Suppressor macrophage treated with lipopolysaccharide for 4 hours (primary cell): ENCODE results near the gene CBX5.

ENCODE experiments used
- DNase-seq: peaks from one replicate; pipeline ENCODE4 v3.0.0-alpha.2; 2020

Gene CBX5

GRCh38 chr12:54221402-54221984, 58.4 kb downstream of the CBX5 start:
- DNase-seq: no peak

DNA sequence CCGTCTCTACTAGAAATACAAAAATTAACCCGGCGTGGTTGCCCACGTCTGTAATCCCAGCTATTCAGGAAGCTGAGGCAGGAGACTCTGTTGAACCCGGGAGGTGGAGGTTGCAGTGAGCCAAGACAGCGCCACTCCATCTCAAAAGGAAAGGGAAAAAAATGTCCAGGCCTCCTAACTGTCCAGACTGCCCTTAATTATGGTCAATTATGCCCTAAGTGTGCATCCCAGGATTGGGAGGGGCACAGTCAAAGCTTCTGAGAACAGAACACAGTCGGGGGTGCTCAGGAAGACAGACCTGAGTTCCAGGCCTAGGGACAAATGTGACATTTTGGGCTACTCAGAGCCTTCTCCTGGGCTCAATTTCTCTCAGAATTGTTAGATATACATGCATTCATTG, 59.4 kb downstream of the CBX5 start:
- no peak for DNase-seq

- DNase-seq: peak; percentile 59
Measured at GRCh38 chr12:54220092-54220557, 59.8 kb downstream of the CBX5 start.

- DNase-seq: no peak
Measured at GRCh38 chr12:54217774-54218241, 62.1 kb downstream of the CBX5 start.

DNA sequence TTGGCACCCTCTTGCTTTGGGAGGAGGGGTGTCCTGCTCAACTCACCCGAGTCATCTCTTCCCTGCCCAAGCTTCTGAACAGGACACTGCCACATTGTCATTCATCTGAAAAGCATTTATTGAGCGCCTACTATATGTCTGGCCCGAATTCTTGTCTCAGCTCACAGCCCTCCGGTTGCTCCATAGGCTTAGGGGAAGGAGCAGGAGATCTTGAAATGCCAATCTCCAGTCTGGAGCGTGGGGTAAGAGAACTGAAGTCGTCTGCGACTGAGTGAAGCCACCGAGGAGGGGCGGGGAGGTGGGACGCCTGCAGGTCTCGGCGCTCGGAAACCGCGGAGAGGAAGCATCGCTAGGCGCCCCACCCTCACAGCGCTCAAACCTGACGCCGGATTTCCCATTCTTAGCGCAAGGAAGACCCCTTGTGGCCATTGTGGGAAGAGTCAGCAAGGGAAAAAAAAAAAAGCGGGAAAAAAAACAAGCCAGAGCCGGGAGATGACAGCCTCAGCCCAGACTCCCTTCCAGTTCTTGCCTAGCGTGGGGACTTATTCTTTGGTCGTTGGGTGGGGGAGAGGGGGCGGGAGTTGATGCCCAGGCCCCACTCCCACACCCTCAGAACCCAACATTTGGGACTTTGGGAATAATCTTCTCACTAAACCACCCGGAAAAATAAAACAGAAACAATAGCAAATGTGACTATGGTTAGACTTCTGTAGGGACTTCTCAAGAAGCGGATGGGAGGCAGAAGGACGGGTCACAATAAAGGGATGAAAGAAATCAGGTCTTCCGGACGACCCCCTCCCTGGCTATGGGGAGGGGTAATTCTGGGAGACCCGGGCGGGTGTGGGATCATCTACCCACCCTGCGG, 62.9 kb downstream of the CBX5 start:
- DNase-seq: peak; percentile 75

DNA sequence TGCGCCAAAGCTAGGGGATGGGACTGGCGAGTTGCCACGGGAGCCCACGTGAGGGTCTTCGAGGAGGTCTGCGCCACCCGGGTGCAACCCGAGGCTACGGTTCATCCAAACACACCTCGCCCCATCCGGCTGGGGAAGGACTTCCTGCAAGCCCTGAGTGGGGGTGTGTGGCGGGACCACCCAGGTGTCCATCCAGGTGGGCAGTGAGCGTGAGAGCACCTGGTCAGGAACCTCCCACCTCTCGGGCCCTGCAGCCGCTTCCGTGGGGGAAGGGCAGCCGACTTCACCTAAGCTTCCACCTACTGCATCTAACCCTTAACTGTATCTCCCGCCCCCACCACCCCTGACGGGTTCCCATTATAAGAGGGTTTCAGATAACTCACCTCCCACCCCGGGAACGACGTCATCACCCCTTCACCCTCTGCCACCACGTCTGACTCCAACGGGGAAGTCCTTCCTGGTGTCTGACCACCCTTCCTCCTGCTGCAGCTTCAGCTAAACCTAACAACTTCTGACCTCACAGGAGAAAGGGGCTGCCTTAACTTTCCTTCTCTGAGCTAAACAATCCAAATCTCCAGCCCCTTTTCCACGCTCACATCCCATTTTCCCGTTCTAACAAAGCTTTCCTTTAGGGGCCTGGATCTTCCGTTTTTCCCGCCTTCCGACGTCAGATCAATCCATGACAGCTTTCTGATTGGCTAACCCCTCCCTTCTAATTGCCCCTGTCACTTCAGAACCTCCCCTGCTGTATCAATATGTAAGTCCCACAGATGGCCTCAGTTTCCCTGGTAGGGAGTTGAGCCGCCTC, 63.7 kb downstream of the CBX5 start:
- peak; percentile 57 for DNase-seq

DNA sequence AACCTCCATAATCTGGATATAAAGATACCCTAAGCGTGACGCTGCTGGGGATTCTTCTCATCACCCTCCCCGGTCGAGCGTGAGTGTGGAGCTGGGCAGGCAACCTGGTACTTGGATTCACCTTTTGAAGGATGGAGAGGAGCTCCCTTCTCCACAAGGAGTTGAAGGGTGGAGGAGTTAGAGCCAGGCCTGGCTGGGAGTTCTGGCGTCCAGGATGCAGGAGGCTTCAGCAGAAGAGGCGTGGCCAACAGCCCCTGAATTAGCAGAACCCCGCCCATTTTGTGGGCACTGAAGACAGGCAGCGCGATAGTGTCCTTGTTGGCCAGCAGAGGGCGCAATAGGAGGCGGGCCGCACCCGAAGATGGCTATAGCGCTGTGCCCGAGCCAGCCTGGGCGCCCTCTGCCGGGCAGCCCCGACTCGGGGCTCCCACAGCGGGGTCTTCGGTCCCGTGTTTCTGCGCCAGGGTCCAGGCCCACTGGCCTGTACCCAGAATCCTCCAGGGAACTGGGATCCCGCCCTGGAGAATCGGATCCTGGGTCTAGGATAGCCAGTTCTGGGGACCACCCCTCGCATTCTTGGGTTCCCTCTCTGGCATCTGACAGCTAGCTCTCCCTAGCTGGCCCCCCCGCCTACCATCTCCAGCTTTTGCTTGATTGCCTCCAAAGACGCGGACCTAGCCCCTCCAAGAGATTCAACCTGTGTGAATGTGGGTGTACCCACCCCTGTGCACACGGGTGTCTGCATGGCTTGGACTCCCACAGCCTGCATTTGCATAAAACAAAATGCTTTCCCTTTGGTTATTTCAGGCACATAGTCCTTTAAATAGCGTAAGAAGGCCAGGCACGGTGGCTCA, 65.1 kb downstream of the CBX5 start:
- DNase-seq: peak; percentile 95

- no peak for DNase-seq
Measured at GRCh38 chr12:54213079-54213478, 66.8 kb downstream of the CBX5 start.

DNA sequence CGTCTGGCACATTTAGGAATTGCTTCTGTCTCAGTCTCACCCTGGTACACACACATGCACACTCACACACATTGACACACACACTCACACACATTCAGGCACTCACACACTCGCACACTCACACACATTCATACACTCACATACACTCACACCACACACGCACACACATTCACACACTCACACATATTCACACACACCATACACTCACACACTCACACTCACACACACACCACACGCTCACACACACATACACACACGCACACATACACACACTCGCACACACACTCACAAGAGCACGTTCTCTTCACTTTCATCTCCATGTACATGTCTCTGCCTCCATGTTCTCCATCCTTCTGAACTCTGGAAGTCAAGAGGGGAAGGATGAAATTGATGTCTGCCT, 68.0 kb downstream of the CBX5 start:
- DNase-seq: no peak

- DNase-seq: no peak
Measured at GRCh38 chr12:54210400-54210790, 69.5 kb downstream of the CBX5 start.

- no peak for DNase-seq
Measured at GRCh38 chr12:54208591-54208990, 71.3 kb downstream of the CBX5 start.

DNA sequence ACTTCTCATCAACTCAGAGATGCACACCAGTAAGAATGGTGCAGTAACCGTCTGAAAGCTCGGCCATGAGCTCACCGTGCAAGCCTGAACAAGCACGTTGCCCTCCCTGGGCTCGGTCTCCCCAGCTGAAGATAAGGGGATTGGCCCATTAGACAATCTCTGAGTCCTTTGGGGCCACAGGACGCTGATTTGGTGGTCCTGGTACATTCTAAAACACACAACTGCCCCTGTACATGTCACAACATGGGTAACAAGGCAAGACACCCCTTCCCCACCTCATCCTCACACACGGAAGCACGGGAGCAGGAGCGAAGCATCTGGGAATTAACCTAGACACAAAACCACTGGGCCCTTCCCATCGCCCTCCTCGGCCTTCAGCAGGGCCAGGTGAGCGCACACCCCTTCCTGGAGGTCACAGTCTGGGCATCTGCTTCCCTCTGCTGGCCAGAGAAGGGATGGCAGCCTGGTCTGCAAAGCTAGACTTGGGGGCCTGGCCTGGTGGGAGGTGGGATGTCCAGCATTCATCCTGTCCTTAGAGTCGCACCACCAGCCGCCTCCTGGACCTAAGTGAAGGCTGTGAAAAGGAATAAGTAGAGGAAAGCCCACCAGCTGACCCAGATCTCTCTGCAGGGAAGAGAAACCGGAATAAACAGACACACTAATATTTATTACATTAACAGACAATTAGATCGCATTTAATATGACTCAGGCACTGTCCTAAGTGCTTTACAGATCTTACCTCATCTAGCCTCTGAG, 72.2 kb downstream of the CBX5 start:
- DNase-seq: peak; percentile 73

DNA sequence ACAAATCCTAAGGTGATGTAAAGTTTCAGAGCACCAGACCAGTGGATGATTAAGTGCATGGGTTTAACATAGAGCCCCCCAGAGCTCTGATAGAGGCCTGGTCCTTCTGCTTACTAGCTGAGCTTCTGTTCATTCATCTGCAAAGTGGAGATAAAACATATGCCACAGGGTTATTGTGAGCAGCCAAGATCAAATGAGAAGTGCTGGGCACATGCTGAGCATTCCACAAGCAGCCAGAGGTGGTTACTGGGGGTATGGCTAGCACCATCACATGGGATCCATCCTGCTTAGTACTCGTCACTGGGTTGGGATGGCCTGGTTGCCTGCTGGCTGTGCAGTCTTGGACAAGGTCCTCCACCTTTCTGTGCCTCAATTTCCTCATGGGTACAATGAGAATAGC, 73.1 kb downstream of the CBX5 start:
- no peak for DNase-seq

GRCh38 chr12:54204316-54204715, 75.6 kb downstream of the CBX5 start:
- DNase-seq: no peak

DNA sequence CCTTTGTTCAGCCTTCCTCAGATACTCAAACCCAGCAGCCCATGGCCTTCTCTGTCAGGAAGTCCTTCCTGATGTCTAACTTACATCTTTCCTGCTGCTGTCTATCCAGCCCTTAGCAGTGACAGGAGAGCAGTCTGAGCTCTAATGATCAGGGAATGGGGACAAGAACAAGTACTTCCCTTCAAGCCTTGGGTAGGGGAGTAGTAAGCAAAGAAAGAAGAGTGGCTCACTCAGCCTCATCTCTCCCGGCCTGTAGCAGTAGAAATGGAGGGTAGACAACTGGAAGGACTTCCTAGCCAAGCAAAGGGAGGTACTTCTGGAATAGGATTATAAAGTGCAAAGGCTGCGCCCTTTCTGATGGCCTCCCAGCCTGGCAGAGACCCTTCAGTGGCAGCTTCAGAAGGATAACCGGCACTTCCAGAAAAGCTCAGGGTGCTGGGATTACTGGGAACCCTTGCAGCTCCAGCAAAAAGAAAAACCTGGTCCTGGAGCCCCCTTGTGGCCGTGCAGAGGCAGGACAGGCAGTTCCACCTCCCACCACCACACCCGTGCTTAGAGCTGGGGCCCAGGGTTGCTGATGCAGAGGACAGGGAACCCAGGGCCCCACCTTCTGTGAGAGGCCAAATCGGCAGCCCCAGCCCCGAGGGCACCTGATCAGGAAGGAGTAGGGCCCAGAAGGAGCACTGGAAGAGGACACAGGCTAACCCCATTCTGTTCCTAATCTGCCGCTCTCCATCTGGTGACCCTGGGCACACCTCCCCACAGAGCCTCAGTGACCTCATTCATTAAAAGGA, 78.7 kb downstream of the CBX5 start:
- peak; percentile 73 for DNase-seq

DNA sequence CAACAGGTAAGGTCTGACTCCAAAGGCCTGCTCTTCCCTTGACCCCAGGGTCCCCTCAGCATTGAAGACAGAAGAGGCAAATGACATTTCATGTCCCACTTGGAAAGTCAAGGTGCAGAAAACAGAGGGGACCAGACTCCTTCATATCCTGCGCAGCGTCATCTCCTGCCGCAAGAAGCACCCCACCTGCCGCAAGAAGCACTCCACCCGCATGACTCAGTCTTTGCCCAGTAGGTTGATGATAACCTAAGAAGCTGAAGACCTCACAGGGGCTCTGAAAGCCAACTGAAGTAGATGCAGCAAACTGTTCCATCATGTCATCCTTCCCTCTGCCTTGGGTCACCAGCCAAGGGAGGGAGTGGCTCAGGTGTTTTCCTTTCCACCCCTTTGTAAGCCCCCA, 79.5 kb downstream of the CBX5 start:
- no peak for DNase-seq

- DNase-seq: no peak
Measured at GRCh38 chr12:54199917-54200316, 80.0 kb downstream of the CBX5 start.

GRCh38 chr12:54199034-54199433, 80.9 kb downstream of the CBX5 start:
- DNase-seq: no peak

DNA sequence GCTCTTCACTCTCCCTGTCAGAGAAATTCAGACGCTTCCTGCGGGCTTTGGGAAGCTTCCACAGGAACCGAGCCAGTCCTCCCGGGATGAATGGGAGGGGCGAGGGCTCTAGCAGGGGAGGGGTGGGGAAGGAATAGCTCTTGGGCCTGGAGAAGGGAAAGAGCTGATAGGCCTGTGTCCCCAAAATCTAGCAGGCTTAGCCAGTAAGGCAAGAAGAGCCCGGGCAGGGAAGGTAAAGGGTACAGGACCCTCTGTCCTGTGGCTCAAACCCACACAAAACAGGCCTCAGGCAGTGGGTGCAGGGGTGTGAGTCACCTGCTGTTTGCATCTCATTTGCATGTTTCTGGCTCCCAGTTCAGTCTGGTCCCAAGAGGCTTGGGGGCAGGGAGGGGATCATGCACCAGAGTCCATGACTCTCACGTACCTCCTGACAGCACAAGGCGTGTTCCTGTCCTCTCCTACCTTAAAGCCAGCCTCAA, 82.5 kb downstream of the CBX5 start:
- no peak for DNase-seq

- no peak for DNase-seq
Measured at GRCh38 chr12:54197010-54197409, 82.9 kb downstream of the CBX5 start.

GRCh38 chr12:54196396-54196795, 83.5 kb downstream of the CBX5 start:
- DNase-seq: peak; percentile 54
